ENCODE results near the gene RNF7. TPM values are rescaled to one million over a fixed set of nuclear protein-coding genes. Genes with fewer than 3 reads are reported as not detected.

The RNF7 gene
- total RNA-seq, 1 experiment from 2014 or later = 126 TPM

DNA sequence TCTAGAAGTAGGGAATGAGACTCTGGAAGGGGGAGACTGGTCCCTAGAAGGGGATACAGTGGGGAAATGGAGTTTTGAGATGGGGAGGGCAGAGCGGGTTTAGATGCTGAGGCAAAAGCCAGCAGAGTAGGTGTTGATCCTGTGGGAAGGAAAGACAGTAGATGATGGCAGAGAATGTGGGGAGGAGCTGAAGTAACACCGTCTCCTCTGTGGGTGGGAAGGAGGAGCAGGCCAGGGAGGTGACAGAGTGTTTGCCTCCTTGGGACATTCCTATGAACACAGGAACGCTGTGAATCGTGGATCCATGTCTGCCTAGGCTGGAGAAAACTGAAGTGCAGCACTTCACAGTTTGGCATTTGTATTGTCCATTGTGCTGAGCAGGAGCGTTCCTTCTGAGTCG is 45.5 kb downstream of the RNF7 start:
- no peak for DNase-seq

More for the DNA sequence above, 45.5 kb downstream of the RNF7 start:
- Histone ChIP-seq H3K4me1 (ENCODE audit: insufficient read depth, low read length) (no peaks in the 10 kb centered on the region), H3K23me2 (ENCODE audit: insufficient read length, low read depth, low read length, poor library complexity, severe bottlenecking) (no peaks in the 10 kb centered on the region), H2BK120ac (ENCODE audit: low read depth, low read length, poor library complexity, severe bottlenecking) (no peak overlapping the region), H2AFZ (ENCODE audit: low read length) (no peak overlapping the region), H2AK5ac (ENCODE audit: insufficient read length, low read length) (no peak overlapping the region), H4K5ac (ENCODE audit: insufficient read length, low read depth, low read length) (no peak overlapping the region), H3T11ph (ENCODE audit: low read length) (no peak overlapping the region), H2BK15ac (ENCODE audit: low read depth, low read length) (no peak overlapping the region), H3K23ac (ENCODE audit: insufficient read length, low read depth, low read length) (no peak overlapping the region), H3K4ac (ENCODE audit: low read depth, low read length) (no peak overlapping the region), H3K4me2 (ENCODE audit: insufficient read depth, insufficient read length, low read length) (no peak overlapping the region), H4K91ac (ENCODE audit: insufficient read length, low read depth, low read length) (no peak overlapping the region), H3K27me3 (ENCODE audit: insufficient read depth, low read length) (no peaks in the 10 kb centered on the region), H3K79me1 (ENCODE audit: insufficient read depth, low read depth, low read length, poor library complexity, severe bottlenecking) (no peaks in the 10 kb centered on the region), H3K9me3 (ENCODE audit: control insufficient read depth, low read depth, low read length) (no peaks in the 10 kb centered on the region), H3K18ac (ENCODE audit: insufficient read length, low read depth, low read length) (no peak overlapping the region), H3K9ac (ENCODE audit: extremely low read depth, insufficient read length, low read length) (no peak overlapping the region), H2BK12ac (ENCODE audit: insufficient read length, low read depth, low read length) (no peak overlapping the region), H2BK20ac (ENCODE audit: low read depth, low read length, poor library complexity, severe bottlenecking) (no peak overlapping the region), H2BK5ac (ENCODE audit: insufficient read length, low read length) (no peak overlapping the region), H4K20me1 (ENCODE audit: control insufficient read depth, insufficient read depth, insufficient read length) (no peaks in the 10 kb centered on the region), H3K56ac (ENCODE audit: insufficient read length, low read depth, low read length) (no peak overlapping the region), H3K27ac (ENCODE audit: insufficient read length, low read depth, low read length) (no peak overlapping the region), H3K14ac (ENCODE audit: insufficient read depth, low read length) (no peak overlapping the region), H4K8ac (replicated peaks; ENCODE audit: insufficient read length, low read depth, low read length) (no peak overlapping the region), H3K79me2 (ENCODE audit: insufficient read depth, low read length) (no peaks in the 10 kb centered on the region)
- H3K4me3 Mint-ChIP-seq = no peak overlapping the region
- WGBS (ENCODE audit: extremely low coverage, insufficient read length, low lambda C conversion rate) = no CpG with 5 or more reads among the region's 6 CpGs
- H3K9me3 Mint-ChIP-seq = peaks cover 0 to 4% of the 10 kb centered on the region in 2 experiments; a peak in 1 of 5 replicates
- TF ChIP-seq, protein P1, sequence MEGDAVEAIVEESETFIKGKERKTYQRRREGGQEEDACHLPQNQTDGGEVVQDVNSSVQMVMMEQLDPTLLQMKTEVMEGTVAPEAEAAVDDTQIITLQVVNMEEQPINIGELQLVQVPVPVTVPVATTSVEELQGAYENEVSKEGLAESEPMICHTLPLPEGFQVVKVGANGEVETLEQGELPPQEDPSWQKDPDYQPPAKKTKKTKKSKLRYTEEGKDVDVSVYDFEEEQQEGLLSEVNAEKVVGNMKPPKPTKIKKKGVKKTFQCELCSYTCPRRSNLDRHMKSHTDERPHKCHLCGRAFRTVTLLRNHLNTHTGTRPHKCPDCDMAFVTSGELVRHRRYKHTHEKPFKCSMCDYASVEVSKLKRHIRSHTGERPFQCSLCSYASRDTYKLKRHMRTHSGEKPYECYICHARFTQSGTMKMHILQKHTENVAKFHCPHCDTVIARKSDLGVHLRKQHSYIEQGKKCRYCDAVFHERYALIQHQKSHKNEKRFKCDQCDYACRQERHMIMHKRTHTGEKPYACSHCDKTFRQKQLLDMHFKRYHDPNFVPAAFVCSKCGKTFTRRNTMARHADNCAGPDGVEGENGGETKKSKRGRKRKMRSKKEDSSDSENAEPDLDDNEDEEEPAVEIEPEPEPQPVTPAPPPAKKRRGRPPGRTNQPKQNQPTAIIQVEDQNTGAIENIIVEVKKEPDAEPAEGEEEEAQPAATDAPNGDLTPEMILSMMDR (conservative IDR thresholded peaks at IDR 0.05) = no peak
- no peaks in the 10 kb centered on the region; the same call in 1 of the 2 replicates for H3K27me3 Mint-ChIP-seq (ENCODE audit: low read depth)
- peaks cover 0 to 2% (median 0%) of the 10 kb centered on the region in 3 experiments; a peak in 1 of 7 replicates for H3K36me3 Mint-ChIP-seq (ENCODE audit: insufficient read depth in 1 of 3, low read depth in 3 of 3)
- H3K27ac Mint-ChIP-seq = no peak overlapping the region
- H3K4me1 Mint-ChIP-seq = peaks cover 0 to 5% of the 10 kb centered on the region in 2 experiments; a peak in 2 of 4 replicates
